ENCODE measurements around the gene STARD4.

Gene STARD4

DNA sequence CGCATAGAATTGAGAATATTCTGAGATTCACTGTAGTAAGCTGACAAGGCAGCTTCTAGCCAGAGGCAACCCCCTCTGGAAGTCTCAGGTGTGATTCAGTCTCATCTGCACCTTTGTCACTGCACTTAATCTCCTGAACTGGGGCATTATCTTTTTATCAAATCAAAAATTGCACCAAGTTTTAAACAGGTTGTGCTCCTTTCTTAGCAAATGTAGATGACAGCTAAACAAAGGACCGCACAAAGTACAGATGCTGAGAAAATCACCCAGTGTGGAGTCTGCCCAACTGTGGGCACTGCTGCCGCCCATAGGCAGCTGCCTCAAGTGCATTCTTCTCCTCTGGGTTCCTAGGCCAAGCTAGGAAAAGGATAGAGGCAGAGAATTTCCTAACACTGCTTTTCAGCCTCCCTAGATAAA, 51.1 kb downstream of the STARD4 start:
- TF ChIP-seq, protein P1, sequence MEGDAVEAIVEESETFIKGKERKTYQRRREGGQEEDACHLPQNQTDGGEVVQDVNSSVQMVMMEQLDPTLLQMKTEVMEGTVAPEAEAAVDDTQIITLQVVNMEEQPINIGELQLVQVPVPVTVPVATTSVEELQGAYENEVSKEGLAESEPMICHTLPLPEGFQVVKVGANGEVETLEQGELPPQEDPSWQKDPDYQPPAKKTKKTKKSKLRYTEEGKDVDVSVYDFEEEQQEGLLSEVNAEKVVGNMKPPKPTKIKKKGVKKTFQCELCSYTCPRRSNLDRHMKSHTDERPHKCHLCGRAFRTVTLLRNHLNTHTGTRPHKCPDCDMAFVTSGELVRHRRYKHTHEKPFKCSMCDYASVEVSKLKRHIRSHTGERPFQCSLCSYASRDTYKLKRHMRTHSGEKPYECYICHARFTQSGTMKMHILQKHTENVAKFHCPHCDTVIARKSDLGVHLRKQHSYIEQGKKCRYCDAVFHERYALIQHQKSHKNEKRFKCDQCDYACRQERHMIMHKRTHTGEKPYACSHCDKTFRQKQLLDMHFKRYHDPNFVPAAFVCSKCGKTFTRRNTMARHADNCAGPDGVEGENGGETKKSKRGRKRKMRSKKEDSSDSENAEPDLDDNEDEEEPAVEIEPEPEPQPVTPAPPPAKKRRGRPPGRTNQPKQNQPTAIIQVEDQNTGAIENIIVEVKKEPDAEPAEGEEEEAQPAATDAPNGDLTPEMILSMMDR (IDR thresholded peaks at IDR 0.05; ENCODE audit: low read depth, low read length, missing control alignments): peak; percentile 57
- DNase-seq (ENCODE audit: low read depth): no peak

GRCh38 chr5:111454776-111455175, 57.6 kb downstream of the STARD4 start:
- H3K4me3 ChIP-seq (ENCODE audit: low read depth, low read length): no peak overlapping the region
- TF ChIP-seq, protein P1 (IDR thresholded peaks at IDR 0.05; ENCODE audit: low read depth, low read length, missing control alignments): no peak
- no peak for DNase-seq (ENCODE audit: low read depth)

More for the DNA sequence above, 51.1 kb downstream of the STARD4 start:
- H3K4me3 ChIP-seq (ENCODE audit: low read depth, low read length): no peak overlapping the region

- H3K4me3 ChIP-seq (ENCODE audit: low read depth, low read length): no peak overlapping the region
- no peak for DNase-seq (ENCODE audit: low read depth)
- TF ChIP-seq, protein P1 (IDR thresholded peaks at IDR 0.05; ENCODE audit: low read depth, low read length, missing control alignments): no peak
Observed at GRCh38 chr5:111454198-111454622, 58.1 kb downstream of the STARD4 start.

GRCh38 chr5:111453747-111454146, 58.6 kb downstream of the STARD4 start:
- H3K4me3 ChIP-seq (ENCODE audit: low read depth, low read length): no peak overlapping the region
- TF ChIP-seq, protein P1 (IDR thresholded peaks at IDR 0.05; ENCODE audit: low read depth, low read length, missing control alignments): no peak
- no peak for DNase-seq (ENCODE audit: low read depth)

- H3K4me3 ChIP-seq (ENCODE audit: low read depth, low read length): no peak overlapping the region
- TF ChIP-seq, protein P1 (IDR thresholded peaks at IDR 0.05; ENCODE audit: low read depth, low read length, missing control alignments): no peak
- no peak for DNase-seq (ENCODE audit: low read depth)
Observed at GRCh38 chr5:111453295-111453694, 59.0 kb downstream of the STARD4 start.

DNA sequence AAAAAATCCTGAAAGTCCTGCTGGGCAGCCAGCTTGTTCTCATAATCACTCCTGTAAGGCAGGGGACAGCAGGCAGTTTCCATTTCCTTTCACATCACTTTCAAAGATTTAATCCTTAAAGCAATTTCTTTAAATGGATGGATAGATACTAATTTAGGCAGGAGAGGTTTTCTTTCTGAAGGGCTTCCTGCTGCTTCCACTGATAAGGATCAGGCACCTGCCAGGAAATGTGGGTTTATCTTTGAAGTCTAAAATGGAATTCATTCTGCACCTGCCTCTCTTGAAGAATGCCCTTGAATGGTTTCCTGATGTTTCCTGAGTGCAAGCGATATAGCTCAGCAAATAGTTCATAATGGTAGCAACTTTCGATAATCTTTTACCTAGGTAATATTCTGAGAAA, 64.5 kb downstream of the STARD4 start:
- DNase-seq (ENCODE audit: low read depth): no peak
- no peak overlapping the region for H3K4me3 ChIP-seq (ENCODE audit: low read depth, low read length)
- TF ChIP-seq, protein P1 (IDR thresholded peaks at IDR 0.05; ENCODE audit: low read depth, low read length, missing control alignments): no peak

- no peak for DNase-seq (ENCODE audit: low read depth)
- no peak overlapping the region for H3K4me3 ChIP-seq (ENCODE audit: low read depth, low read length)
- TF ChIP-seq, protein P1 (IDR thresholded peaks at IDR 0.05; ENCODE audit: low read depth, low read length, missing control alignments): no peak
Observed at GRCh38 chr5:111447099-111447498, 65.2 kb downstream of the STARD4 start.

Measured in GM12864 (cell line).